Measurements from ENCODE around the gene NXPH2.

Gene NXPH2

GRCh38 chr2:138779781-138780445 lies at the start of gene NXPH2:
Gene NXPH2 (minus strand): TSS chr2:138780390. CDS start chr2:138780241, 149 bp downstream.
- H3K4me3 ChIP-seq (ENCODE audit: low read depth, low read length), result peak within 1 kb of the TSS; percentile 49
- peaks cover 9% of the 10 kb centered on the region for H3K27me3 ChIP-seq (ENCODE audit: insufficient read depth, low read depth, severe bottlenecking)
- peak; percentile 14 for DNase-seq
- peaks cover 4% of the 10 kb centered on the region for H3K9me3 ChIP-seq (ENCODE audit: severe bottlenecking)
- TF ChIP-seq CTCF (IDR thresholded peaks at IDR 0.05; ENCODE audit: low read depth, low read length), result no peak
- no peak within 1 kb of the TSS for H3K27ac ChIP-seq
- H3K36me3 ChIP-seq, result no peaks in the 10 kb centered on the region

DNA sequence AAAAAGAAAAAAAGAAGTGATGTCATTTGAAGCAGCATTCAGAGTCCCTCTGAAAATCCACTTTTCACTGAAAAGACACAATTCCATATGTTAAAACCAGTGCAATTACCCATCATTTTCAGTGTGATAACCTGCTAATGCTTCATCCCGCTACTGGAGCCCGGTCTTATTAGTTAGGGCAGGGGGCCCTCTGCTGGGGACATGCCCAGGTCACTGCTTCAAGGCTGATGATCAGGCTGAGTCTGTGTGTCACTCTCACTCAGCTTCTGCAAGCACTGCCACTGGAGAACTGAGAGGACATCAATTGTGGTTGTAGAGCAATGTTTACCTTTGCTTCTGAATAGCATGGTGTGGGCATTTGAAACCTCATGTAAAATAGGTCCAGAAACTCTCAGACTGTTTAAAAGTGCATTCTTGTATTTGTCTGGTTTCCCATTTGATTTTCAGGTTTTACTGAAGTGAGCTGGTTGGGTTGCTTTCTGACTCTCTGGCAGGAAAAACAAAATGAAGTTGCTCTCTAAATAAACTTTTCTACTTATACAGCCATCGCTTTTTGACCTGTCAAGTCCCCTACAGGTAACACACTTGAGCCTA lies 49.2 kb upstream of the NXPH2 start:
- H3K27me3 ChIP-seq (ENCODE audit: insufficient read depth, low read depth, severe bottlenecking), result no peaks in the 10 kb centered on the region
- no peaks in the 10 kb centered on the region for H3K36me3 ChIP-seq
- no peaks in the 10 kb centered on the region for H3K9me3 ChIP-seq (ENCODE audit: severe bottlenecking)
- TF ChIP-seq CTCF (IDR thresholded peaks at IDR 0.05; ENCODE audit: low read depth, low read length), result peak; percentile 77
- no peak overlapping the region for H3K4me3 ChIP-seq (ENCODE audit: low read depth, low read length)
- DNase-seq, result peak; percentile 72
- H3K27ac ChIP-seq, result no peak overlapping the region

DNA sequence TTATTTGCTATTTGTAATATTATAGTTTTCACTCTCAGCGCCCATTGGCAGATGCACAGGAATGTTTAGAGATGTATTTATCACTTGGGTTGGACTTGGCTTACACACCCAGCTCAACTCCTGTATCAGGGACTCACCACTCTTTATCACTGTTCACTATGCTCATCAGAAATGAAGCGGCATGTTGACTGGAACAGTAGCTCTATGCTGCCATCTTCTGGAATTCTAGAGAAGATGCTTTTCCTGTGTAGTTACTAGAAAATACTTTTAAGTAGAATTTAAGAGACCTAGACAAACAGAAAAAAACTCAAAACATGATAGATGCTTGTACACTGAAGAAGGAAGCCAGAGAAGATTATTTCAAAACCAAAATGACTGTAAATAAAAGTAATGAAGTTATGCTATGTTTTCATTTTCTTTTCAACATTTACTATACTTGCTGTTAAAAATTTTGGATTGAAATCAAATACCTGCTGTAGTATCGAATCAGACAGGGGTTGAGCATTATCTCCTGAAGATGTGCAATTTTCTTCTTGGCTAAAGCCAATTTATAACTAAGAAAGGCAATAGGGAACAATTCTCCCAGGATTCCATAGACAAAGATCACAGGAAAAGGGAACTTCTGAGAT lies 47.4 kb upstream of the NXPH2 start:
- peak; percentile 35 for DNase-seq
- no peaks in the 10 kb centered on the region for H3K9me3 ChIP-seq (ENCODE audit: severe bottlenecking)
- peak; percentile 43; the same call in 1 of the 2 replicates for TF ChIP-seq CTCF (IDR thresholded peaks at IDR 0.05; ENCODE audit: low read depth, low read length)
- H3K4me3 ChIP-seq (ENCODE audit: low read depth, low read length), result no peak overlapping the region
- H3K36me3 ChIP-seq, result no peaks in the 10 kb centered on the region
- no peak overlapping the region for H3K27ac ChIP-seq
- no peaks in the 10 kb centered on the region for H3K27me3 ChIP-seq (ENCODE audit: insufficient read depth, low read depth, severe bottlenecking)

DNA sequence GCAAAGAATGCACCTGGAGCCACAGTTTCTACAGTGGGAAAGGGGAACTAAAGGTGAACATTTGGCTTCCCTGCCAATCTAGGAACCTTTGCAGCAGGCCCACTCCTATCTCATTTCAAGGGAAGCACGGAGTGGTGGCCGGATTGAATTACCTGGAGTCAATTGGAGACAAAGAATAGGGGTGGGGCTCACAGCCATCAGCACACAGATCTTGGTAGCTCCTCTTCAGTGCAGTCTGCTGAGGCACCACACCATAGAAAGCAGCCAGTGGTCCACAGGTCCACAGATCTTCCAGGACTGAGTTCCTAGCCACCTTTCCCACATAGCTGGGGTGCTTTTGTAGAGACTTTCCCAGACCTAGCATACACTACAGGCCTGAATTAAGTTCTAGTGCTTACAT lies 43.5 kb upstream of the NXPH2 start:
- no peak for DNase-seq
- no peak for TF ChIP-seq CTCF (IDR thresholded peaks at IDR 0.05; ENCODE audit: low read depth, low read length)
- H3K27me3 ChIP-seq (ENCODE audit: insufficient read depth, low read depth, severe bottlenecking), result no peaks in the 10 kb centered on the region
- no peak overlapping the region for H3K4me3 ChIP-seq (ENCODE audit: low read depth, low read length)
- no peaks in the 10 kb centered on the region for H3K9me3 ChIP-seq (ENCODE audit: severe bottlenecking)
- H3K27ac ChIP-seq, result no peak overlapping the region
- no peaks in the 10 kb centered on the region for H3K36me3 ChIP-seq

GRCh38 chr2:138819964-138820363 lies 39.8 kb upstream of the NXPH2 start:
- Histone ChIP-seq H3K36me3 (no peaks in the 10 kb centered on the region), H3K27ac (no peak overlapping the region), H3K27me3 (ENCODE audit: insufficient read depth, low read depth, severe bottlenecking) (no peaks in the 10 kb centered on the region), H3K4me3 (ENCODE audit: low read depth, low read length) (no peak overlapping the region), H3K9me3 (ENCODE audit: severe bottlenecking) (no peaks in the 10 kb centered on the region)
- no peak for TF ChIP-seq CTCF (IDR thresholded peaks at IDR 0.05; ENCODE audit: low read depth, low read length)
- DNase-seq, result no peak
